Activated CD4-positive, alpha-beta T cell treated with anti-CD3 and anti-CD28 coated beads, Interleukin-2, amount 50 U/mL, for 48 hours (primary cell): Measurements from ENCODE around the gene PTPA.
A peak's percentile ranks its signal among the peaks of the same experiment; 100 is the strongest.

Experiments used
- DNase-seq, 2 experiments: peaks; one replicate each; pipeline ENCODE4 v3.0.0-alpha.2; 2020

The PTPA gene

DNA sequence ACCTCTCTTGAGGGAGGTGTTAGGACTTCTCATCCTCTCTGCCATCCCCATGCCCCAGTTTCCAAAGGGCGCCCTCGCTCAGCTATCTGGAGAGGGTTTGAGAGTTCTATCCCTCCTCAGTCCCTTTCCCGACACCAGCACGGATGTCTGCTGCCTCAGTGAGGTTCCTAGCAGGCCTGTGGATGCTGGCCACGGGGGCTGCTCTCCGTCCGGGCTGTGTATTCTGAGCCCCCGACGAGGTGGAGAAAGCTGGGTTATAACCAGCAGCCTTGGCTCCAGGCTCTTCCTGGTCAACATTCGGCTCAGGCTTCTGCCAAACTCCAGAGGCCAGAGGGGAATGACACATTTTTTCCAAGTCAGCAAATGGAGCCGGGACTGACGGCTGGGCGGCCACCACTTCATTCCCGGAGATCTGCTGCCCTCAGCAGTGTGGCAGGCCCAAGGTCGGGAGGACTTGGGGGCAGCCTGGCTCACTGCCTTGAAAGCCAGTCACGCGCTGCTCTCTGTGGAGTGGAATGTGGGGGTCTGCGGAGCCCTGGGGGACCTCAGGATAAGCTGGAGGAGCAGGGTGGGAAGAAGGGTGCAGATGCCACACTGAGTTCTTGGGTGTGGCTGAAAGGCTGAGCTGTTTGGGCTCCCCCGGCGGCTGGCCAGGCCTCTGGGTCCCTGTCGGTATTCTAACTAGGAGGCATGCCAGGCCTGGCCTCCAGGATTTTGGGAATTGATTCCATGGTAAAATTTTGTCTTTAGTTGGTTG, 27.4 kb downstream of the PTPA start:
- DNase-seq: no peak

DNA sequence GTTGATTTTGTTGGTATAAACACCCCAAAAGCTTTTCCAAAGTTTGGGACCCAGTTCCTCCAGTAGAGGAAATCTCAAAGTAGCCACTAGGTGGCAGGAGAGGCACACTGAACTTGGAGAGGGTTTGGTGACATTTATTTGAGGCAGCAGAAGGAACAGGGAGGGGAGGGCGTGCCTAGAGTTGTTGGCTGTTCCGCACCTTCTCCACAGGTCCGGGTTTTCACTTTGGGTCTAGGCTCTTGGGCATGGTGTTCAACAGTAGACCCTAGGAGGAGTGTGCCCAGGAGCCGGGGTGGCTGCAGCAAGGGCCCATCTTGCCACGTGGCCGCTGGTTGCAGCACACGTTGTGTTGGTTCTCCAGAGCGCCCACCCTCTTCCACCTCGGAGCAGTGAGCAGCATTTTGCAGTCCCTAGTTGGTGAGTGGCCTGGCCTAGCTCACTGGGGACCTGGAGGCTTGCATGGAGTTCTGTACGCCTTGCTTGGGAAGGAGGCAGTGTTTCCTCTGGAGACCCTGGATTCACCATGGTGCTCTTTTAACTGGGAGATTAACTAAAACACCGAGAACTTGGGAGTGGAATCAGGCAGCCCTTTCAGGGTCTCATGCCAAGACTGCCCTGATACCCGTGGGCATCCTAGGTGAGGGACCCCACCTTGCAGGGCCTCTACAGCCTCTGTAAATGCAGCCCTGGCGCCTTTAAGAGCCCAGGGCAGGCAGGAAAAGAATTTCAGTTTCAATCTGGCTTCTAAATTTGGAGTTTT, 28.2 kb downstream of the PTPA start:
- DNase-seq: peak; percentile 75 to 81

DNA sequence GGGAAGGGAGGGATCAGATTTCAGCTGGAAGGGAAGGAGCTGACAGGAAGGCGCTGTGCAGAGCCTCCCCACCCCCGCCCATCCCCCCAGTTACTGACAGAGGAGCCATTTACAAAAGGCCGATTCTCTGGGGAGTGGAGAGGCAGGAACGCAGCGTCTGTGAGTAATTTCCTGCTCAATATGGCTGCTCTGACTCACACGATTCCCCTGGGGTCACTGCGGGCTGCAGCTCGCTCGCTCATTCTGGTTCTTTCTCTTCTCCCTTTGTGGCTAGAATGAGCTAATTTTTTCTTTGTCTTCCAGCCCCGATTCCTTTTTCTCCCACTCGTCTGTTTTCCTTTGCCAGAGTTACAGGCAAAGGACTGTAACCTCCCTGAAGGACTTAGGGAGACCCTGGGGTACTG, 28.8 kb downstream of the PTPA start:
- DNase-seq: peak; percentile 80 to 85

DNA sequence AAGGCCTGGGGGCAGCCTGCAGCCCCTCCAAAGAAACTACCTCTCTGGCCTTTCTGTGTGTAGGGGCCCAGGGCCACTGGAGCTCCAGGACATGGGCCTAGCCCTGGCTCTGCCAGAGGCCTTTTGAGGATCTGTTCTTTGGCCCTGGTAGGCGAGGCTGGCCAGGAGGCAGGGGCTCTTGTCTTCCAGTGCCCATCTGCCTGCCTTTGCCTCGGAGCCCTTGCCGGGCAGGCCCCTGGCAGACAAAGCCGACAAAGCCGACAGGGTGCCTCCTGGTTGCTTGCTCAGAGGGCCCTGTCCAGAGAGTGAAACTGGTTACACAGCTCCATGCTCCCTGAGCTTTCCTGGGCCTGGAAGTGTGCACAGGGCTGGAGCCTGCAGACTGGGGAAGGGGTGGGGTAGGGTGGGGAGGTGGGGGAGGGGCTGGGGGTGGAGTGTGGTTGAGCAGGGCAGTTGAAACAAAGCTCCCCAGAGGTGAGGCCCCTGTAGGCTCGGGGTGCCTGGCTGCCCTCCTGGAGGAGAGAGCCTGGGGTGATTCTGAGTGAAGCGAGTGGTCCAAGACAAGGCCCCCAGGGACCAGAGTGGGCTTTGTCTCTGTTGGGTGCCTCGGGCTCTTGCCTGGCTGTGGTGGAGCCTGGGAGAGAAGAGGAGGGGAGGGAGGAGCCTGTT, 29.3 kb downstream of the PTPA start:
- DNase-seq: peak; percentile 40 to 41

DNA sequence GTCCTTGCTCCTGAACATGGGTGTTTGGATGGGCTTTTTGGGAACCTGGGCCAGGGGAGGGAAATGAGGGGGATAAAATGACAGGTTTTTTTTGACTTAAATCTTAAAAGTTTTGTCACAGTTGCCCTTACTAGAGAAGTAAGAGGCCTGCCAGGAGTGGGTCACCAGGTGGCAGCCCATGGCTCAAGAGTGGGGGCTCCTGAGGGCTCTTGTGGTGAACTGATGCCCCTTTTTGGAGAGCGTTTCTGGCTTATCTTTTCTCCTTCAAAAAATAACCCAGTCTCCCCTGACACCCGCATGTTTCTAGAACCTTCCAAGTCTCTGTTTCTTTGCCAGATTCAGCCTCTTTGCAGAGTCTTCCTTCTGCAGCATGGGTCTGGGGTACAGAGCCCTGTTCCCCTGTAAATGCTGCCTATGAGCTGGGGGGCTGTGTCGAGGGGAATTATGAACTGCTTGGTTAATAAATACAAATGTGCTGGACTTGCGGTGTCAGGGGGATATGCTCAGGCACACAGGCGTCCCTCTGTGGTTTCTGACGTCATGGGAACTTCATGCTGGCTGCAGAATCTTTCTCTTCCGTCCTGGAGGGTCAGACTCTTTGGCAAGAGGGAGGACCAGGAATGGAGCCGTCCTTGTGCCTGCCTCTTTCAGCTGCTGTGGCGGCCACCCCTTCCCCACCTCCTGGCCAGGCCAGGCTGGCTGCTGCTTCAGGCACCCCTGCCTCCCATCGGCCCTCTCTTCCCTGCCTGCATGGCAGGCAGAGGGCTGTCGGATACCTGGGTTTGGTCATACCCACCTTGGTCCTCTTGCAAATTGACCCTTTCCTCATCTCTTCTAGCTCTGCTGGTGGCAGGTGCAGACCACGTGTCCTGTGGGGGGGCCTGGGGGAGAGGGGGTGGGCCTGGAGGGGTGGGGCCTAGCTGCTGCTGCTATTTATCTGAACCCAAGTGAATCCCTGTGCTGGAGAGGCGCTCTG, 30.1 kb downstream of the PTPA start:
- DNase-seq: peak in 1 of 2 experiments; percentile 11

DNA sequence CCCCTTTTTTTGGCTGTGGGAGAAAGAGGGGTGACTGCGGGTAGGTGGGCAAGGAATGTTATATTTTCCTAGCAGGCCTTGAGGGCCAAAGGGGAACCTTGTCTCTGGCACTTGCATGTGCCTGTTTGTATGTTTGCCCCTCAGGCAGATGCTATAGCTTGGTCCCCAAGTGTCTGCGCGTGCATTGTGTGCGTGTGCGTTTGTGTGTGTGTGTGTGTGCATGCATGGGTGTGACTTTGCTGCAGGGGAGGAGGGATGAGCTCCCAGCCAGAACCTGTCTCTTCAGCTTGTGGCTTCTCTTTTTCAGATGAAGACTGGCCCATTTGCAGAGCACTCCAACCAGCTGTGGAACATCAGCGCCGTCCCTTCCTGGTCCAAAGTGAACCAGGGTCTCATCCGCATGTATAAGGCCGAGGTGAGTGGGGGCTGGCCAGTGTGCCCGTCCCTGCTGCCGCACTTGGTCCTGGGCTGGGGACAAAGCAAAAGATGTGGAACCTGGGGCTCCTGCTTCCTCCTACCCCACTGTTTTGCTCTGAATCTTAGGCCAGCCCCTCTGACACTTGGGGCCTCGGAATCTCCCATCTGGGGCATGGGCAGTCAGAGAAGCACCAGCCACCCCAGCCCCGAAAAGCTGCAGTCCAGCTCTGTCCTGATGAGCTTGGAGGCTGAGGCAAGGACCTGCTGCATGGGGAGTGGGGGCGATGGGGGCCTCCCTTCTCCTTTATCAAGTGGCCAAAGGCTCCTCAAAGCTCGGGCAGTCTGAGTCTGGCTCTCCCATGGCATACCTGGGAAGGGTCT, 31.1 kb downstream of the PTPA start:
- DNase-seq: no peak

DNA sequence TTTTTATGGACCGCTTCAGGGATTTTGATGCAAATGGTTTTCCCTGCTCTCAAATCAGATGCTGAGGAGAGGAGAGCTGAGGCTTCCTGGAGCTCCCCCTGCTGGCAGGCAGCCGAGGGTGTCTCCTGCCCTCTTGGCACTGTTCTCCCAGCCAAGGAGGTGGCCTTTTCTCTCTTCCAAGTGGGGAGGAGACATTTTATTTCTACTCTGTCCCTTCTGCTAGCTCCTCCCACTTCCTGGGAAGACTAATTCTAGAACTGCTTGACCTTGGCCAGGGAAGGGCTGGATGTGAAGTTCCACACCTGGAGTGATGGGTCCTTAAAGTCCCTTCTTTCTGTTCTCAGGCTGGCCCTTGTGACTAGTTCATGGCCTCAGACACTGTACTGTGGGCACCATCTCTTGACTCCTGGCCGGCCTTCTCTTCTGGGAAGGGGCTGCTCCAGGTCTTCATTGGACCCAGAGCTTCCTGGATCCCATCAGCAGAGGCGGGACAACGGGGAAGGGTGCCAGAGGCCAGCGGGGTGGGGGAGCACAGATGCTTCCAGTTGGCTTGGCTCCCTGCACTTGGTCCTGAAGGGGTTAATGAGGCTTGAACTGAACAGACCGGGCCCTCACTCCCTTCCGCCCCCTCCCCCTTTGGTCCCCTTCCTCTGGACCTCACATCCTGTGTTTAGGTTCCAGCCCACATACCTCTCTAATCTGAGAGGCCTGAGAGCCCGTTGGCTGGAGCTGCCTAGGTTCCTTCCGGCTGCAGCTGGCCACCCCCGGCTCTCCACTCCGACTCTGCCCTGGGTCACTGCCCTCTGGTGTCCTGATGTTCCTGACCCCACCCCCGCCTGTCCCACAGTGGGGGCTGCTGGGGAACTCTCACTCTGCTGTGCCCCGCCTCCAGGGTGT, 32.1 kb downstream of the PTPA start:
- peak; percentile 80 to 83 for DNase-seq

DNA sequence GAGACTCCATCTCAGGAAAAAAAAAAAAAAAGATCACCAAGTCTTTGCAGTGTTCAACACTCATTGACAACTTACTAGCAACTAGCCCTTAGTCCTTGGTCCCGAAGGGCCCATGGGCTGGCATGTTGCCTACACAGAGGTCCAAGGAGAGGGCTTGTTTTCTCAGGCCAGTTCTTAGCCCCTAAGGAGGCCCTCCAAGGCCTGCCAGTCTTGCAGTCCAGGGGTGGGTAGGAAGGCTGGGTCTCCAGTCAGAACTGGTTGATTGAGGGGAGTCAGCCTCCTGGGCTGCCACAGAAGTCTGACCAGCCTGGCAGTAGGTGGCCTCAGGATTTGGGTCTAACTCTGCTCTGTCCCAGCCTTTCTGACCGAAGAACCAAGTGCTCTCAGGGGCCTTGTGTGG, 34.1 kb downstream of the PTPA start:
- DNase-seq: no peak

DNA sequence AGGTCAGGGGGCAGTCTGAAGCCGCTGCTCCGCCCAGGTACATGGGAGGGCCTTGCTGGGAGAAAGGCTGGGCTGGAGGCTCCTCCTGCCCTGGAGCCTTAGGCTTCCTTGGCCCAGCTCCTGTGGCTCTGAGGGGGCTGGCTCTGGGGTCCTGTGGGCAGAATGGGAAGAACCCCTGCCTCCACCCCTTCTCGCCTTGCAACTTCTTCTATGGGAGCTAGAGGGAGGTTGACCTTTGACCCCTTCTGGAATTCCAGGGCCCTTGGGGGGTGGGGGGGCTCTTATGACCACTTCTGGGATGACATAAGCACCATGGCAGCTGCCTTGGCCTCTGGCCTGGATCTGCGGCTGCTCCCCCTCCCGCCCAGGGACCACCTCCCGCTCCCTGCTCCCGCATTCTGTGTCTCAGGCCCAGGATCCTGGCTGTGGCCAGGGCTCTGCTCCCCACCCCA, 34.7 kb downstream of the PTPA start:
- no peak for DNase-seq

DNA sequence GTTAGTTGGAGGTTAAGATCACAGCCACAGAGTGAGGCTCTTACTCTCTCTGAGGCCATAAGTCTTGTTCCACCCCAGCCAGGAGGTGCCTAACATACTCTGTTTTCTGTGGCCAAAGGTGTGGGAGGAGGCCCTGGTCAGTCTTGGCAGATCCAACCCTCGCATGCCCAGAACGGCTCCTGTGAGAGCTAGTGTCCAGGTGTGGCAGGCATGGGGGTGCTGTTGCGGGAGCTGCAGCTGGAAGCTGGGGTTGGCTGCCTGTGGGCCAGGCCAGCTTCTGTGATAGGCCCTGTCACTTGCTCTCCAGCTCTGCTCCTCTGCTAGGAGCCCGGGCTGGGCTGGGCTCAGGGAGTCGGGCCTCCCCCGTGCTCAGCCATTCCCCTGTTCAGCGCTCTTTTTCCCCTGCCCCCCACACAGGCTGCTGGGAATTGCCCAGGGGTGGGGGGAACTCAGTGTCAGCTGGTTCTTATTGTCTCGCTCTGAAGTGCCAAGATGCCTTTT, 35.3 kb downstream of the PTPA start:
- no peak for DNase-seq

DNA sequence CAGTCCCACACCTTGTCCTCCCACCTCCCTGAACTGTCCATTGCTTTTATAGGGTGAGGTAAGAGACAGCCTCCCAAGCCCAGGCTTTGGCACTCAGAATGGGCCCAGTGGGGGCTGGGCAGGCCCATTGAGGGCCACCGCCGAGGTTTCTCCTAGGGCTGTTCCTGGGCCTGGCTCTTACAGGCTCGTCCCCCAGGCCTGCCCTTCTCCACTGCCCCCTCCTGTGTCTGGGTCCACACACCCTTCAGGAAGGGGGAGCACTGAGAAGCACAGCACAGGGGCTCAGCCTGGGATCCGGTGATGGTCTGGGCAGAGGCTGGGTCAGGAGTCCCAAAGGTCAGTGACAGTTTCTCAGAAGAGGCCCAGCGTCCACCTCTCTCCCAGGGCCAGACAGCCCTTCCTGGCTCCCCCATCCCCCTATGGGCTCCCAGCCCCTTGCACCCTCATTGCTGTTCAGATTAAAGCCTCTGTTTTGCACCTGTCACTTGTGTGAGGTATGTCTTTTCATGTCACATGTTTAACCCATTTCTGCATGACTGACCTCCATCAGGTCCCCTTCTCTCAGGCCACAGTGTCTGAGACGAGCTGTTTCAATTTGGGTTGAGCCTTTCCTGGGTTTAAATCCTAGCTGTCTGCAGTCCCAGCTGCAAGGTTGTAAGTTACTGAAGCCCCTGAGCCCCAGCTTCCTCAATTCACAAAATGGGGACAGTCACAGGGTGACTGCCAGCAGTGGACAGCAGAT, 37.4 kb downstream of the PTPA start:
- DNase-seq: no peak

DNA sequence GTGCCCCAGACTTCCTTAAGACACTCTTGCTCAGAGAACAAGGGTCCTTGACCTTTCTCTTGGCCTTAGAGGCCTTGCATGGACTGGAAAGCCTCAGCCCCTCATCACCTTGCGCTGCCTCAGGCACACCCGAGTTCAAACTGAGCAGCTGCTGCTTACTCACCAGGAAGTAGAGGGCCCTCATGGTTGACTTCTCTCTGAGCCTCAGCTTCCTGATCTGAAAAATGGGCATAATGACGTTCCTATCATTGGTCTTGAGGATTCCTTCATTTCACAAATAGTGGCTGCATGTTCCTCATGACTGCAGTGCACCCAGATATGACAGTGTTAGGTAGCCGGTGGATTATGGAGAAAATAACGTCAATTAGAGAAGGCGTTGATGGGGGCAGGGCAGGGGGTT, 38.2 kb downstream of the PTPA start:
- DNase-seq: no peak

DNA sequence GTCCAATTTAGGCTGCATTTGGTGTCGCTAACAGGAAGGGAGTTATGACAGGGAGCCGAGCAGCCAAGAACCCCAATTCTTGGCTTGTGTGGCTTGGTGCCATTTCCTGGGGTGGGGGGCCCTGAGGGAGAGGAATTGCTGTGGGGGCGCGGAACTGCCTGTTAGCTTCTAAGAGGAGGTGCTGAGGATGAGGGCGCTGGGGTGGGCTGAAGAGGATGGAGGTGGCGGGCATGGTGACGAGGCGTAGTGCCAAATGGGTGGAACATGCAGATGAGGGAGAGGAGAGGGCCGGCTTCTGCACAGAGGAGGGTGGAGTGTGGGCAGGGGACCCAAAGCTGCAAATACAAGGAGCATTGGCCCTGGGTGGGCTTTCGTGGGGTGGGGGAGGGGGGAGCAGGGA, 38.9 kb downstream of the PTPA start:
- DNase-seq: no peak

DNA sequence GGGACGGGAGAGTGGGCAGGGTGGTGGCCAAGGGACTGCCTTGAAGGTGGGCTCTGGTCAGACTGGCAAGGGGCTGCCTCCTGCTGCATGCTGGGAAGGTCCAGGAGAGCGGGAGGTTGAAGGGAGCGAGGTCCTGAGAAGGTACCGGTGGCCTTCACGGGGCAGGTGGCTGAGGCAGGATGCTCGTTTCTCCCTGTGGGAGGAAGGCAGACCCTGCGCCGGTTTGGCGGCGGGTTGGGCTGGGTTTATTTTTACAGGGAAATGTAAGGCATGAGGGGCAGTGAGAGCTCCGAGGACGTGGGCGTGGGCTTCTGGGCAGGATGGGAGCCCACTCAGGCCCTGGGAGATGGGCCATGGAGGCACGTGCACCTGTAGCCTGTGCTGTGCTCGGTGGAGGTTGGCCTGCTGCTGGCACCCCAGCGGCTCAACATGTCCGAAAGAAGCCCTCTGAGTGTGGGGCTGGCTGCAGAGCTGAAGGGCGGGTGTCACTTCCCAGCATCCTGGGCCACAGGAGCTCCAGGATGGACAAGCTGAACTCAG, 39.5 kb downstream of the PTPA start:
- no peak for DNase-seq

DNA sequence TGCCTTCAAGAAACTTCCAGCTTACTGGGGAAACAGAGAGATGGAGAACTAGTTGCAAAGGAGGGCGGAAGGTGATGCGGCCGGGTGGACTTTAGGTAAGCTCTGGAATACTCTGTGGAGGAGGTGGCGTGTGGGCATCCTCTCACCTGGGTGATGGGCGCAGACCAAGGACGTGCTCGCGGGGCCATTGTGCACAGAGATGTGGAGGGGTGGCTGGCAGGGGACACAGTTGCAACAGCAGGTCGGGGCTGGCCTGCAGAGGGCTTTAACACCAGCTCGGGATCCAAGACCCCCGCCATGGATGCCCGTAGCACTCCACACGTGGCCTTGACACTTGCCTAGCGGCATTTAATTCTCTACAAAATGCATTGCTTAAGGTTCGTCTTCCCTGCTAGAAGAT, 40.3 kb downstream of the PTPA start:
- DNase-seq: no peak

DNA sequence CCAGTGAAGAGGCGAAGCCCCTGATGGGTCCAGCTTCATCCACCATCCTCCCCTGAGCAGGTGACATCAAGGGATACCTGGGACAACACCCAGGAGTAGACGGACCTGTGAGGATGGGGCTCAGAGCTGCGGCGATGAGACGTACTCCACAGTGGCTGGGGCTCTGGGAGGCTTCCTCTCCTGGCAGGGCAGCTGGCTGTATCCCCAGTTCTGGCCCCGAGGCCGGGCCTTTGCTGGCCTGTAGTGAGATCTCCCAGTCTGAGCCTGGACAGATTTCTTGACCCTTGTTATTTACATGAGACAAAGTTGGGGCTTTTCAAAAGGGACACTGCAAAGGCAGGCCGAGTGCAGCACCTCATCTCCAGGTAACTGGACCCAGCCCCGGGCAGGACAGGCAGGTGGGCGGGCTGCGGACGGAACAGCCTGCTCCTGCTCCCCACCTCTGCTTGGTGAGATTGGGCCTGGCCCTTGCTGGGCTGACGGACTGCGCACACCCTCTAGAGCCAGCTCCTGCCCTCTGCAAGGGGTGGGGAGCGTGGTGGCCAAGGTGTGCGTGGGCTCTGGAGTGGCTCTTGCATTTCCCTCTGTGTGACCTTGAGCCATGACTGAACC, 43.8 kb downstream of the PTPA start:
- no peak for DNase-seq

DNA sequence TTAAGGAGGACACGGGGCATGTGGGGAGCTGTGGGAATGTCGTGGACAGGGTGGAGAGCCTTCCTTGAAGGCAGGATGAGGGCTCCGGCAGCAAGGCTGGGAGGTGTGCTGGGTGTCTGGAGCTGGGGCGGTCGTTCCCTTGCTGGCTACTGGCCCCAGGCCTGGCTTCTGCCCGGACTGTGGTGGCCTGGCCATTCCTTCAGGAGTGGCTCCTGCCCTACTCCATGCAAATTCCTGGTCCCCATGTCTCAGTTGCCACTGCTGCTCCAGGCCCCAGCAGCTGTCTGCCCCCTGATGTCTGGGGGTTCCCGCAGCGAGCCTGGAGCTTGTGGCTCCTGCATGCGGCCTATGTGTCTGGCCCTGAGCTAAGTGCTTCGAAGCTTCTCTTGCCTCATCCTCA, 44.9 kb downstream of the PTPA start:
- DNase-seq: no peak

DNA sequence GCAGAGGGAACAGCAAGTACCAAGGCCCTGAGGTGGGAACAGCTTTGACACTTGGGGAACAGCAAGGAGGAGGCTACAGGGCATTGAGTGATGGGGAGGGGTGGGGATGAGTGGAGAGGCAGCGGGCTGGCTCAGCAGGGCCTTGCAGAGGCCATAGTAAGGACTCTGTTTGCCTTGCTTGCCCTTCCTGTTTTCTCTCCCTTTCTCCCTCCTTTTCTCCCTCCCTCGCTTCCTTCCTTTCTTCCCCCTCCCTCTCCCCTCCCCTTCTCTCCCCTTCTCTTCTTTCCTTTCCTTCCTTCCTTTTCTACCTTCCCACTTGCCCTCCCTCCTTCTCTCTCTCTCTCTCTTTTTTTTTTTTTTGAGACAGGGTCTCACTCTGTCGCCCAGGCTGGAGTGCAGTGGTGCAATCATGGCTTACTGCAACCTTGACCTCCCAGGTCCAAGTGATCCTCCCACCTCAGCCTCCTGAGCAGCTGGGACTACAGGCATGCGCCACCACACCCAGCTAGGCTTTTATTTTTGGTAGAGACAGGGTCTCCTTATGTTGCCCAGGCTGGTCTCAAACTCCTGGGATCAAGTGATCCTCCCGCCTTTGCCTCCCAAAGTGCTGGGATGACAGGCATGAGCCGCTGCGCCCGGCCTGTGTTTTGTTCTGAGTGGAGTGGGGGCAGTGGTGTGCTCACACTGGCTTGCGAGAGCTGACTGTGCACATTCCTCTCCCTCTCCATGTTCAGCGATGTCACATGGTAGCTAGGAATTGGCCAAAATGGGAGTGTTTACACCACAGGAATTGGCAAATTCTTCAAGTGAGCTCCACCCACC, 49.7 kb downstream of the PTPA start:
- DNase-seq: no peak
